ENCODE measurements around the gene RARRES2. TPM values are rescaled to one million over a fixed set of nuclear protein-coding genes. Genes with fewer than 3 reads are reported as not detected.

Gene RARRES2
- total and polyA plus RNA-seq, 2 of the 13 experiments (the other 11 are each of a cell fraction or from before 2014, with no cell fraction given) = 134 to 172 TPM

- TF ChIP-seq IRF9 (CRISPR knock-in tag; IDR thresholded peaks at IDR 0.05; ENCODE audit: borderline replicate concordance) (peak; percentile 65), ZNF225 (CRISPR knock-in tag; IDR thresholded peaks at IDR 0.05) (peak; percentile 47; the same call in 1 of the 2 replicates), ZKSCAN8 (CRISPR knock-in tag; IDR thresholded peaks at IDR 0.05; ENCODE audit: borderline replicate concordance) (peak; percentile 81; the same call in 1 of the 2 replicates), ATF7-NPFF (CRISPR knock-in tag; IDR thresholded peaks at IDR 0.05; ENCODE audit: low read depth) (peak; percentile 80; the same call in 1 of the 2 replicates), TMF1 (CRISPR knock-in tag; IDR thresholded peaks at IDR 0.05; ENCODE audit: low read depth) (0 out of 2 replicates have a peak, but pooled peaks have one; percentile 45), TAF1 (CRISPR knock-in tag; IDR thresholded peaks at IDR 0.05) (peak; percentile 58; the same call in 1 of the 2 replicates), ZNF276 (CRISPR knock-in tag; IDR thresholded peaks at IDR 0.05; ENCODE audit: low read depth) (peak; percentile 78; the same call in 1 of the 2 replicates), ELF1 (CRISPR knock-in tag; IDR thresholded peaks at IDR 0.05) (peak; percentile 78), ZNF530 (CRISPR knock-in tag; IDR thresholded peaks at IDR 0.05; ENCODE audit: low read depth) (no peak), MIER2 (CRISPR knock-in tag; IDR thresholded peaks at IDR 0.05) (peak; percentile 84), PLSCR1 (CRISPR knock-in tag; IDR thresholded peaks at IDR 0.05; ENCODE audit: borderline replicate concordance) (no peak), ZNF331 (CRISPR knock-in tag; IDR thresholded peaks at IDR 0.05) (peak; percentile 98)
- TF ChIP-seq, protein P1, sequence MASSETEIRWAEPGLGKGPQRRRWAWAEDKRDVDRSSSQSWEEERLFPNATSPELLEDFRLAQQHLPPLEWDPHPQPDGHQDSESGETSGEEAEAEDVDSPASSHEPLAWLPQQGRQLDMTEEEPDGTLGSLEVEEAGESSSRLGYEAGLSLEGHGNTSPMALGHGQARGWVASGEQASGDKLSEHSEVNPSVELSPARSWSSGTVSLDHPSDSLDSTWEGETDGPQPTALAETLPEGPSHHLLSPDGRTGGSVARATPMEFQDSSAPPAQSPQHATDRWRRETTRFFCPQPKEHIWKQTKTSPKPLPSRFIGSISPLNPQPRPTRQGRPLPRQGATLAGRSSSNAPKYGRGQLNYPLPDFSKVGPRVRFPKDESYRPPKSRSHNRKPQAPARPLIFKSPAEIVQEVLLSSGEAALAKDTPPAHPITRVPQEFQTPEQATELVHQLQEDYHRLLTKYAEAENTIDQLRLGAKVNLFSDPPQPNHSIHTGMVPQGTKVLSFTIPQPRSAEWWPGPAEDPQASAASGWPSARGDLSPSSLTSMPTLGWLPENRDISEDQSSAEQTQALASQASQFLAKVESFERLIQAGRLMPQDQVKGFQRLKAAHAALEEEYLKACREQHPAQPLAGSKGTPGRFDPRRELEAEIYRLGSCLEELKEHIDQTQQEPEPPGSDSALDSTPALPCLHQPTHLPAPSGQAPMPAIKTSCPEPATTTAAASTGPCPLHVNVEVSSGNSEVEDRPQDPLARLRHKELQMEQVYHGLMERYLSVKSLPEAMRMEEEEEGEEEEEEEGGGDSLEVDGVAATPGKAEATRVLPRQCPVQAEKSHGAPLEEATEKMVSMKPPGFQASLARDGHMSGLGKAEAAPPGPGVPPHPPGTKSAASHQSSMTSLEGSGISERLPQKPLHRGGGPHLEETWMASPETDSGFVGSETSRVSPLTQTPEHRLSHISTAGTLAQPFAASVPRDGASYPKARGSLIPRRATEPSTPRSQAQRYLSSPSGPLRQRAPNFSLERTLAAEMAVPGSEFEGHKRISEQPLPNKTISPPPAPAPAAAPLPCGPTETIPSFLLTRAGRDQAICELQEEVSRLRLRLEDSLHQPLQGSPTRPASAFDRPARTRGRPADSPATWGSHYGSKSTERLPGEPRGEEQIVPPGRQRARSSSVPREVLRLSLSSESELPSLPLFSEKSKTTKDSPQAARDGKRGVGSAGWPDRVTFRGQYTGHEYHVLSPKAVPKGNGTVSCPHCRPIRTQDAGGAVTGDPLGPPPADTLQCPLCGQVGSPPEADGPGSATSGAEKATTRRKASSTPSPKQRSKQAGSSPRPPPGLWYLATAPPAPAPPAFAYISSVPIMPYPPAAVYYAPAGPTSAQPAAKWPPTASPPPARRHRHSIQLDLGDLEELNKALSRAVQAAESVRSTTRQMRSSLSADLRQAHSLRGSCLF (CRISPR knock-in tag; IDR thresholded peaks at IDR 0.05; ENCODE audit: borderline replicate concordance) = no peak; the same call in 1 of the 2 replicates
- TF ChIP-seq, protein P2, sequence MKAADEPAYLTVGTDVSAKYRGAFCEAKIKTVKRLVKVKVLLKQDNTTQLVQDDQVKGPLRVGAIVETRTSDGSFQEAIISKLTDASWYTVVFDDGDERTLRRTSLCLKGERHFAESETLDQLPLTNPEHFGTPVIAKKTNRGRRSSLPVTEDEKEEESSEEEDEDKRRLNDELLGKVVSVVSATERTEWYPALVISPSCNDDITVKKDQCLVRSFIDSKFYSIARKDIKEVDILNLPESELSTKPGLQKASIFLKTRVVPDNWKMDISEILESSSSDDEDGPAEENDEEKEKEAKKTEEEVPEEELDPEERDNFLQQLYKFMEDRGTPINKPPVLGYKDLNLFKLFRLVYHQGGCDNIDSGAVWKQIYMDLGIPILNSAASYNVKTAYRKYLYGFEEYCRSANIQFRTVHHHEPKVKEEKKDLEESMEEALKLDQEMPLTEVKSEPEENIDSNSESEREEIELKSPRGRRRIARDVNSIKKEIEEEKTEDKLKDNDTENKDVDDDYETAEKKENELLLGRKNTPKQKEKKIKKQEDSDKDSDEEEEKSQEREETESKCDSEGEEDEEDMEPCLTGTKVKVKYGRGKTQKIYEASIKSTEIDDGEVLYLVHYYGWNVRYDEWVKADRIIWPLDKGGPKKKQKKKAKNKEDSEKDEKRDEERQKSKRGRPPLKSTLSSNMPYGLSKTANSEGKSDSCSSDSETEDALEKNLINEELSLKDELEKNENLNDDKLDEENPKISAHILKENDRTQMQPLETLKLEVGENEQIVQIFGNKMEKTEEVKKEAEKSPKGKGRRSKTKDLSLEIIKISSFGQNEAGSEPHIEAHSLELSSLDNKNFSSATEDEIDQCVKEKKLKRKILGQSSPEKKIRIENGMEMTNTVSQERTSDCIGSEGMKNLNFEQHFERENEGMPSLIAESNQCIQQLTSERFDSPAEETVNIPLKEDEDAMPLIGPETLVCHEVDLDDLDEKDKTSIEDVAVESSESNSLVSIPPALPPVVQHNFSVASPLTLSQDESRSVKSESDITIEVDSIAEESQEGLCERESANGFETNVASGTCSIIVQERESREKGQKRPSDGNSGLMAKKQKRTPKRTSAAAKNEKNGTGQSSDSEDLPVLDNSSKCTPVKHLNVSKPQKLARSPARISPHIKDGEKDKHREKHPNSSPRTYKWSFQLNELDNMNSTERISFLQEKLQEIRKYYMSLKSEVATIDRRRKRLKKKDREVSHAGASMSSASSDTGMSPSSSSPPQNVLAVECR (CRISPR knock-in tag; IDR thresholded peaks at IDR 0.05; ENCODE audit: borderline replicate concordance) = peak; percentile 89; the same call in 1 of the 2 replicates
These were observed 47.5 kb upstream of the RARRES2 start (continued) for GRCh38 chr7:150388709-150389531.

All from HepG2 (cell line).